HEK293 (cell line): Measurements from ENCODE around the gene MUC15.

Source experiments
- BCL11A ChIP-seq: fragments of 450-650 bp; formaldehyde crosslinking; IDR thresholded peaks from 2 replicates; pipeline ENCODE4 v1.5.1; 2016; ENCODE audit warnings: low read depth, missing biosample characterization, missing genetic modification characterization
- MEIS1 ChIP-seq: sonication (generic); formaldehyde crosslinking; IDR thresholded peaks from 2 replicates; pipeline ENCODE4 v1.8.1; 2022; ENCODE audit warnings: missing genetic modification reagents, mild to moderate bottlenecking, borderline replicate concordance
- YY1 ChIP-seq: fragments of 450-650 bp; formaldehyde crosslinking; IDR thresholded peaks from 2 replicates; pipeline ENCODE4 v1.5.1; 2018; ENCODE audit warnings: missing biosample characterization, missing genetic modification characterization
- ZNF24 ChIP-seq: fragments of 450-650 bp; formaldehyde crosslinking; IDR thresholded peaks from 2 replicates; pipeline ENCODE4 v1.5.1; 2016; ENCODE audit warnings: missing biosample characterization, missing genetic modification characterization
- ZNF274 ChIP-seq, 2 experiments: fragments of 200-500 bp in 1 of 2; fragments of 450-650 bp in 1 of 2; sonication (Bioruptor generic) in 1 of 2; formaldehyde crosslinking in 1 of 2; IDR thresholded peaks; 2 replicates each; pipeline versions ENCODE4 v1.5.1 to v1.6.1; 2014 to 2016; ENCODE audit warnings: borderline replicate concordance in 1 of 2, inconsistent platforms in 1 of 2, low read length in 1 of 2, missing biosample characterization in 1 of 2, missing genetic modification characterization in 1 of 2
- ZNF501 ChIP-seq: fragments of 450-650 bp; formaldehyde crosslinking; IDR thresholded peaks from 2 replicates; pipeline ENCODE4 v1.5.1; 2016; ENCODE audit warnings: missing biosample characterization, missing genetic modification characterization
- ZNF510 ChIP-seq: fragments of 450-650 bp; formaldehyde crosslinking; IDR thresholded peaks from 2 replicates; pipeline ENCODE4 v1.5.1; 2018; ENCODE audit warnings: mild to moderate bottlenecking, missing genetic modification characterization, missing biosample characterization; ENCODE audit not compliant: insufficient replicate concordance
- ZNF670 ChIP-seq: fragments of 450-650 bp; formaldehyde crosslinking; IDR thresholded peaks from 2 replicates; pipeline ENCODE4 v1.5.1; 2016; ENCODE audit warnings: missing biosample characterization, missing genetic modification characterization, low read depth
- ZNF776 ChIP-seq: fragments of 450-650 bp; formaldehyde crosslinking; IDR thresholded peaks from 2 replicates; pipeline ENCODE4 v1.5.0; 2017; ENCODE audit warnings: missing biosample characterization, missing genetic modification characterization, borderline replicate concordance
- TF ChIP-seq, protein P1 (sequence below): fragments of 450-650 bp; formaldehyde crosslinking; IDR thresholded peaks from 2 replicates; pipeline ENCODE4 v1.5.1; 2016; ENCODE audit warnings: missing biosample characterization, missing genetic modification characterization

DNA sequence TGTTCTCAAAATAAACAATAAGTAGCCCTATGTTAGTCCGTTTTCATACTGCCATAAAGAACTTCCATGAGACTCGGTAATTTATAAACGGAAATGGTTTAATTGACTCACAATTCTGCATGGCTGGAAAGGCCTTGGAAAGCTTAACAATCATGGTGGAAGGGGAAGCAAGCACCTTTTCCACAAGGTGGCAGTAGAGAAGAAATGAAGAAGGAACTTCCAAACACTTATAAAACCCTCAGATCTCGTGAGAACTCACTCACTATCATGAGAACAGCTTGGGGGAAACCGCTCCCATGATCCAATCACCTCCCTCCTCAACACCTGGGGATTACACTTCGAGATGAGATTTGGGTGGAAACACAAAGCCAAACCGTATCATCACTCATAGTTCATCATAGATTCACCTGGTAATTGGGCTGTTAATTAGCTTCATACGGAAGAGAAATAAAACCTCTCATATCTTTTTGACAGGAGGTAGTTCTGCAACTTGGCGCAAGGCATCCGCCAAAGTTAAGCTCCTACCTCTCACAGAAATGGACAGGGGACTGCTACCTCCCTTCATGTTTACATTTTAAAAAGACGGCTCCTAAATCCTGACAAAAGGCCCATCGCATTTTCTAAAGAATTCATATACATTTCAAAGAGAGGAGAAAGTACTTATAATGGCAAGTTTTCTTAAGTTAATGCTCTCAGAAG lies 49.0 kb downstream of the MUC15 start:
- TF ChIP-seq, protein P1, sequence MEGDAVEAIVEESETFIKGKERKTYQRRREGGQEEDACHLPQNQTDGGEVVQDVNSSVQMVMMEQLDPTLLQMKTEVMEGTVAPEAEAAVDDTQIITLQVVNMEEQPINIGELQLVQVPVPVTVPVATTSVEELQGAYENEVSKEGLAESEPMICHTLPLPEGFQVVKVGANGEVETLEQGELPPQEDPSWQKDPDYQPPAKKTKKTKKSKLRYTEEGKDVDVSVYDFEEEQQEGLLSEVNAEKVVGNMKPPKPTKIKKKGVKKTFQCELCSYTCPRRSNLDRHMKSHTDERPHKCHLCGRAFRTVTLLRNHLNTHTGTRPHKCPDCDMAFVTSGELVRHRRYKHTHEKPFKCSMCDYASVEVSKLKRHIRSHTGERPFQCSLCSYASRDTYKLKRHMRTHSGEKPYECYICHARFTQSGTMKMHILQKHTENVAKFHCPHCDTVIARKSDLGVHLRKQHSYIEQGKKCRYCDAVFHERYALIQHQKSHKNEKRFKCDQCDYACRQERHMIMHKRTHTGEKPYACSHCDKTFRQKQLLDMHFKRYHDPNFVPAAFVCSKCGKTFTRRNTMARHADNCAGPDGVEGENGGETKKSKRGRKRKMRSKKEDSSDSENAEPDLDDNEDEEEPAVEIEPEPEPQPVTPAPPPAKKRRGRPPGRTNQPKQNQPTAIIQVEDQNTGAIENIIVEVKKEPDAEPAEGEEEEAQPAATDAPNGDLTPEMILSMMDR (tag by site-specific recombination), result no peak
- no peak for TF ChIP-seq MEIS1 (CRISPR knock-in tag)
- no peak for TF ChIP-seq BCL11A (tag by site-specific recombination)
- TF ChIP-seq ZNF776, result no peak
- TF ChIP-seq ZNF501, result no peak
- no peak for TF ChIP-seq YY1 (tag by site-specific recombination)
- TF ChIP-seq ZNF24, result no peak
- no peak for TF ChIP-seq ZNF274 (IDR thresholded peaks at IDR 0.05; ENCODE audit: low read length)
- TF ChIP-seq ZNF274 (tag by site-specific recombination; IDR thresholded peaks at IDR 0.05; ENCODE audit: borderline replicate concordance), result no peak
- no peak for TF ChIP-seq ZNF670 (tag by site-specific recombination)
- TF ChIP-seq ZNF510 (tag by site-specific recombination), result no peak
